Tibial artery (tissue), 4 donors: ENCODE data around the gene ARHGEF25.

ENCODE experiments used
- DNase-seq, 2 donors: peaks; one replicate each; pipeline ENCODE4 v3.0.0-alpha.2; 2019
- H3K27ac ChIP-seq, 2 donors: fragments of 200-600 bp; sonication (generic) in 1 of 2; 1 replicate in 1 of 2; 2 replicates in 1 of 2; pipeline ENCODE4 v1.5.1; 2018 to 2019; ENCODE audit warnings: mild to moderate bottlenecking in 1 of 2
- H3K27me3 ChIP-seq, 2 donors: fragments of 200-600 bp; sonication (generic) in 1 of 2; one replicate each; pipeline versions ENCODE4 v1.5.1 to v1.6.0; 2016 to 2019
- H3K36me3 ChIP-seq, 3 donors: fragments of 200-600 bp; sonication (generic) in 2 of 3; one replicate each; pipeline ENCODE4 v1.5.1; 2016 to 2019; ENCODE audit warnings: mild to moderate bottlenecking in 2 of 3
- H3K4me1 ChIP-seq, 4 donors: fragments of 200-600 bp; sonication (generic) in 2 of 4; 1 replicate in 3 of 4; 2 replicates in 1 of 4; pipeline ENCODE4 v1.5.1; 2016 to 2019
- H3K4me3 ChIP-seq, 2 donors: fragments of 200-600 bp; sonication (generic) in 1 of 2; 1 replicate in 1 of 2; 2 replicates in 1 of 2; pipeline ENCODE4 v1.5.1; 2018 to 2019; ENCODE audit warnings: mild to moderate bottlenecking in 2 of 2
- H3K9me3 ChIP-seq, 3 donors: fragments of 200-600 bp; sonication (generic) in 1 of 3; one replicate each; pipeline ENCODE4 v1.5.1; 2016 to 2019
- CTCF ChIP-seq, 2 experiments: fragments of 200-600 bp in 1 of 2; fragments of 450-650 bp in 1 of 2; IDR thresholded peaks; one replicate each; pipeline ENCODE4 v1.5.1; 2017 to 2019; ENCODE audit warnings: antibody characterized with exemption in 2 of 2, mild to moderate bottlenecking in 1 of 2, moderate library complexity in 1 of 2
- intact Hi-C: fragments of 100-400 bp; cut with DNase I; formaldehyde crosslinking; loops from one replicate; pipeline ENCODE4 v1.15.0; 2023; ENCODE audit warnings: low total_unique reads

The ARHGEF25 gene

GRCh38 chr12:57621497-57622292 lies 10.5 kb downstream of the ARHGEF25 start:
- intact Hi-C loops, result loop anchor here (2.0 to 10.0 kb wide), 2 partner anchors 39 to 137 kb away; partner anchors contain the start of gene MARS1
- Histone ChIP-seq H3K27ac (no peak overlapping the region), H3K36me3 (peaks cover under 1 to 40% (median 7%) of the 10 kb centered on the region in 3 donors), H3K4me3 (peak overlapping the region; percentile 33 to 45), H3K9me3 (no peaks in the 10 kb centered on the region), H3K4me1 (peaks cover 0 to 17% (median 13%) of the 10 kb centered on the region in 4 donors), H3K27me3 (peaks cover 0 to 4% of the 10 kb centered on the region in 2 donors)
- TF ChIP-seq CTCF (IDR thresholded peaks at IDR 0.05), result peak; percentile 95 to 96
- peak in 1 of 2 donors; percentile 74 for DNase-seq

GRCh38 chr12:57622293-57623245 lies 11.3 kb downstream of the ARHGEF25 start:
- Histone ChIP-seq H3K27ac (no peak overlapping the region), H3K9me3 (no peaks in the 10 kb centered on the region), H3K4me1 (peaks cover 0 to 17% (median 13%) of the 10 kb centered on the region in 4 donors), H3K4me3 (no peak overlapping the region), H3K36me3 (peaks cover 0 to 34% (median 5%) of the 10 kb centered on the region in 3 donors), H3K27me3 (peaks cover 0 to 4% of the 10 kb centered on the region in 2 donors)
- DNase-seq, result no peak
- no peak for TF ChIP-seq CTCF (IDR thresholded peaks at IDR 0.05)
- intact Hi-C loops, result loop anchor here (10.0 kb wide), 1 partner anchor 138 kb away; the partner anchor contains the start of gene MARS1

- H3K4me3 ChIP-seq, result no peak overlapping the region
- peaks cover 0 to 29% (median 5%) of the 10 kb centered on the region in 3 donors for H3K36me3 ChIP-seq
- no peaks in the 10 kb centered on the region for H3K9me3 ChIP-seq
- intact Hi-C loops, result loop anchor here (10.0 kb wide), 1 partner anchor 139 kb away; the partner anchor contains the start of gene MARS1
- no peak overlapping the region for H3K27ac ChIP-seq
- TF ChIP-seq CTCF (IDR thresholded peaks at IDR 0.05), result no peak
- DNase-seq, result no peak
- peaks cover 0 to 4% of the 10 kb centered on the region in 2 donors for H3K27me3 ChIP-seq
- peaks cover 0 to 17% (median 13%) of the 10 kb centered on the region in 4 donors for H3K4me1 ChIP-seq
Measured at GRCh38 chr12:57623385-57623784, 12.2 kb downstream of the ARHGEF25 start.

- TF ChIP-seq CTCF (IDR thresholded peaks at IDR 0.05), result no peak
- H3K4me1 ChIP-seq, result peaks cover 0 to 17% (median 13%) of the 10 kb centered on the region in 4 donors
- peaks cover 0 to 24% (median 5%) of the 10 kb centered on the region in 3 donors for H3K36me3 ChIP-seq
- no peak overlapping the region for H3K27ac ChIP-seq
- intact Hi-C loops, result loop anchor here (10.0 kb wide), 1 partner anchor 139 kb away; the partner anchor contains the start of gene MARS1
- no peak for DNase-seq
- H3K9me3 ChIP-seq, result no peaks in the 10 kb centered on the region
- H3K27me3 ChIP-seq, result peaks cover 0 to 4% of the 10 kb centered on the region in 2 donors
- H3K4me3 ChIP-seq, result no peak overlapping the region
Measured at GRCh38 chr12:57623811-57624390, 12.7 kb downstream of the ARHGEF25 start.
